ENCODE results near the gene APAF1. TPM values are rescaled to one million over a fixed set of nuclear protein-coding genes. Genes with fewer than 3 reads are reported as not detected.

Gene APAF1
- polyA plus RNA-seq, 1 experiment, result 6.0 TPM

DNA sequence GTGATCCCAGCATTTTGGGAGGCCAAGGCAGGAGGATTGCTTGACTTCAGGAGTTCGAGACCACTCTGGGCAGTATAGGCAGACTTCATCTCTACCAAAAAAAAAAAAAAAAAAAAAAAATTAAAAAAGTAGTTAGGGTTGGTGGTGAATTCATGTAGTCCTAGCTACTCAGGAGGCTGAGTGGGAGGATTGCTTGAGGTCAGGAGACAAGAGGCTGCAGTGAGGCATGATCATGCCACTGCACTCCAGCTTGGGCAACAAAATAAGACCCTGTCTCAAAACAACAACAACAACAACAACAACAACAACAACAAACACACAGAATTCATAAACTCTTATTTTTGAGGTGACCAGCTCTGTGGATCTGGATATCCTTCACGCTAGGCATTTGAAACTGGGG lies 34.5 kb upstream of the APAF1 start:
- ChIA-PET POLR2A (no interaction called here), CTCF (no interaction called here)
- H3K36me3 ChIP-seq (ENCODE audit: control insufficient read depth, insufficient read depth, low read length), result 0 out of 2 replicates have a peak, but pooled peaks cover 1% of the 10 kb centered on the region
- DNase-seq (ENCODE audit: low read depth), result no peak
- H3K27me3 ChIP-seq (ENCODE audit: control insufficient read depth, insufficient read depth, low read length), result no peaks in the 10 kb centered on the region
- TF ChIP-seq, protein P1, sequence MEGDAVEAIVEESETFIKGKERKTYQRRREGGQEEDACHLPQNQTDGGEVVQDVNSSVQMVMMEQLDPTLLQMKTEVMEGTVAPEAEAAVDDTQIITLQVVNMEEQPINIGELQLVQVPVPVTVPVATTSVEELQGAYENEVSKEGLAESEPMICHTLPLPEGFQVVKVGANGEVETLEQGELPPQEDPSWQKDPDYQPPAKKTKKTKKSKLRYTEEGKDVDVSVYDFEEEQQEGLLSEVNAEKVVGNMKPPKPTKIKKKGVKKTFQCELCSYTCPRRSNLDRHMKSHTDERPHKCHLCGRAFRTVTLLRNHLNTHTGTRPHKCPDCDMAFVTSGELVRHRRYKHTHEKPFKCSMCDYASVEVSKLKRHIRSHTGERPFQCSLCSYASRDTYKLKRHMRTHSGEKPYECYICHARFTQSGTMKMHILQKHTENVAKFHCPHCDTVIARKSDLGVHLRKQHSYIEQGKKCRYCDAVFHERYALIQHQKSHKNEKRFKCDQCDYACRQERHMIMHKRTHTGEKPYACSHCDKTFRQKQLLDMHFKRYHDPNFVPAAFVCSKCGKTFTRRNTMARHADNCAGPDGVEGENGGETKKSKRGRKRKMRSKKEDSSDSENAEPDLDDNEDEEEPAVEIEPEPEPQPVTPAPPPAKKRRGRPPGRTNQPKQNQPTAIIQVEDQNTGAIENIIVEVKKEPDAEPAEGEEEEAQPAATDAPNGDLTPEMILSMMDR (IDR thresholded peaks at IDR 0.05; ENCODE audit: insufficient read depth, low read depth, low read length), result no peak
- no peak overlapping the region for H3K4me3 ChIP-seq (ENCODE audit: low read depth, low read length)

- no peaks in the 10 kb centered on the region for H3K27me3 ChIP-seq (ENCODE audit: control insufficient read depth, insufficient read depth, low read length)
- TF ChIP-seq, protein P1 (IDR thresholded peaks at IDR 0.05; ENCODE audit: insufficient read depth, low read depth, low read length), result no peak
- ChIA-PET POLR2A (no interaction called here), CTCF (no interaction called here)
- no peak for DNase-seq (ENCODE audit: low read depth)
- no peak overlapping the region for H3K4me3 ChIP-seq (ENCODE audit: low read depth, low read length)
- 0 out of 2 replicates have a peak, but pooled peaks cover 1% of the 10 kb centered on the region for H3K36me3 ChIP-seq (ENCODE audit: control insufficient read depth, insufficient read depth, low read length)
Measured at GRCh38 chr12:98612696-98613334, 32.3 kb upstream of the APAF1 start.

DNA sequence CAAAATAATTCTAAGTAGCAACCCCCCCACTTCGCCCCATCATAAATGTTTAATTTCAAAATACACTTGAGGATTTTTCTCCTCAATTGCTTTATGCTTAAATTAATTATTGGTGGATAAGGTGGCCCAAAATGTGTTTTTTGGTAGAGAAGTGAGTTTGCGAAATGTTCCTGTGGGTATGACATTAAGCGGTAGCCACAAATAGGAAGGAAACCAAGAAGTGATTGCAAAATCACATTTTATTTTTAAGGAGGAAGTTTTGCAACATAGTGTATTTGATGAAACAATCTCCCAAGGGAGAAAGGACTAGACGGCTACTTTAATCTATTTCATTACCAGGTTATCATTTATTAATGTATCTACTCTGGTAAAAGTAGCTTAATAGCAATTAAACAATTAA lies 26.1 kb upstream of the APAF1 start:
- Histone ChIP-seq H3K4me3 (ENCODE audit: low read depth, low read length) (no peak overlapping the region), H3K36me3 (ENCODE audit: control insufficient read depth, insufficient read depth, low read length) (no peaks in the 10 kb centered on the region), H3K27me3 (ENCODE audit: control insufficient read depth, insufficient read depth, low read length) (no peaks in the 10 kb centered on the region)
- ChIA-PET CTCF (no interaction called here), POLR2A (interaction anchor here (0.6 kb wide), 1 partner anchor 26 kb away, joined by 11 read pairs; no protein-coding TSS in a partner anchor)
- TF ChIP-seq, protein P1 (IDR thresholded peaks at IDR 0.05; ENCODE audit: insufficient read depth, low read depth, low read length), result no peak
- DNase-seq (ENCODE audit: low read depth), result no peak

- ChIA-PET POLR2A (interaction anchor here (1.1 kb wide), 1 partner anchor 9 kb away, joined by 3 read pairs; the partner anchor contains the start of genes APAF1 and IKBIP), CTCF (interaction anchor here (0.6 kb wide), 1 partner anchor 92 kb away, joined by 3 read pairs; no protein-coding TSS in a partner anchor)
- no peak for DNase-seq (ENCODE audit: low read depth)
- H3K4me3 ChIP-seq (ENCODE audit: low read depth, low read length), result no peak overlapping the region
- H3K36me3 ChIP-seq (ENCODE audit: control insufficient read depth, insufficient read depth, low read length), result peaks cover 2% of the 10 kb centered on the region; the same call in 1 of the 2 replicates
- TF ChIP-seq, protein P1 (IDR thresholded peaks at IDR 0.05; ENCODE audit: insufficient read depth, low read depth, low read length), result no peak
- no peaks in the 10 kb centered on the region for H3K27me3 ChIP-seq (ENCODE audit: control insufficient read depth, insufficient read depth, low read length)
Measured at GRCh38 chr12:98635657-98636323, 9.3 kb upstream of the APAF1 start.

DNA sequence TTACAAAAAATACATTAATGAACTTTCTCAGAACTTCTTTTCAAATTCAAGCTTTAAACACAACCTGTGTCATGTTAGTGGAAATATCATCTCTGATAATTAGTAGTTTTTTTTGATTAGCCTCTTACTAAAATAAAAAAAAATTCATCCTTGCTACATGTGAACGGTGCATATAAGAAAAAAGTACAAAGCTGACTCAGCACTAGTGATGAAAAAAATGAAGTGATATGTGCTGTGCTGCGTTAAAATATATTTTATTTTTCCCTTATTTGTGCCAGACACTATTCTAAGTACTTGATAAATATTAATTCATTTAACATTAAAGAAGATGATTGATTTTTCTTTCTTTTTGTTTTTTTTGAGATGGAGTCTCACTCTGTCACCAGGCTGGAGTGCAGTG lies 8.0 kb upstream of the APAF1 start:
- peaks cover 2% of the 10 kb centered on the region; the same call in 1 of the 2 replicates for H3K36me3 ChIP-seq (ENCODE audit: control insufficient read depth, insufficient read depth, low read length)
- CTCF ChIA-PET, result interaction anchor here (1.3 kb wide), 1 partner anchor 70 kb away, joined by 3 read pairs; no protein-coding TSS in a partner anchor
- no peak overlapping the region for H3K4me3 ChIP-seq (ENCODE audit: low read depth, low read length)
- no peaks in the 10 kb centered on the region for H3K27me3 ChIP-seq (ENCODE audit: control insufficient read depth, insufficient read depth, low read length)
- POLR2A ChIA-PET, result interaction anchor here (0.6 kb wide), 1 partner anchor 43 kb away, joined by 3 read pairs; no protein-coding TSS in a partner anchor
- no peak for DNase-seq (ENCODE audit: low read depth)
- TF ChIP-seq, protein P1 (IDR thresholded peaks at IDR 0.05; ENCODE audit: insufficient read depth, low read depth, low read length), result no peak
